ENCODE measurements around the gene CABP2.

CABP2 gene

GRCh38 chr11:67516806-67517205 lies 6.4 kb downstream of the CABP2 start:
- TF ChIP-seq EP300 (IDR thresholded peaks at IDR 0.05; ENCODE audit: borderline replicate concordance) (no peak), TEAD4 (IDR thresholded peaks at IDR 0.05) (no peak), TAF1 (IDR thresholded peaks at IDR 0.05; ENCODE audit: low read depth) (no peak), USF1 (IDR thresholded peaks at IDR 0.05) (no peak), TCF12 (IDR thresholded peaks at IDR 0.05; ENCODE audit: low read depth) (no peak), YY1 (IDR thresholded peaks at IDR 0.05; ENCODE audit: low read depth) (no peak), CEBPB (IDR thresholded peaks at IDR 0.05) (no peak), RAD21 (IDR thresholded peaks at IDR 0.05; ENCODE audit: low read depth) (no peak), EGR1 (IDR thresholded peaks at IDR 0.05) (no peak), REST (IDR thresholded peaks at IDR 0.05; ENCODE audit: low read depth) (no peak)

DNA sequence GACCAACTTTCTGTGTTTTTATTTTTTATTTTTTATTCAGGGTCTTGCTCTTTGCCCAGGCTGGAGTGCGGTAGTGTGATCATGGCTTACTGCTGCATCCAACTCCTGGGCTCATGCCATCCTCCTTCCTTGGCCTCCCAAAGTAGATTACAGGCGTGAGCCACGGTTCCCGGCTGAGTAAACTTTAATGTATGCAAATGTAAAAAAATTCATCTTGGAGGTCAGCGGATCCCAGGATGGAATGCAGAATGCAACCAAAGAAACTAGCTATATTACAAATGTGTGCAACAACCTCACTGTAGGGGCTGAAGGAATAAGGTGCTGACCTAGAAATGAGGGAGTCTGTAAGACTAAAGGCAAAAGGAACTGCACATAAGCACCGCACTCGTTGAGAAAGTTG lies 9.1 kb downstream of the CABP2 start:
- no peak for TF ChIP-seq TAF1 (IDR thresholded peaks at IDR 0.05; ENCODE audit: low read depth)
- TF ChIP-seq EP300 (IDR thresholded peaks at IDR 0.05; ENCODE audit: borderline replicate concordance), result no peak
- TF ChIP-seq YY1 (IDR thresholded peaks at IDR 0.05; ENCODE audit: low read depth), result no peak
- TF ChIP-seq NFIC (IDR thresholded peaks at IDR 0.05), result no peak
- no peak for TF ChIP-seq CREB1 (IDR thresholded peaks at IDR 0.05; ENCODE audit: low read depth)

GRCh38 chr11:67510023-67510345 lies 13.3 kb downstream of the CABP2 start:
- TF ChIP-seq FOXM1 (IDR thresholded peaks at IDR 0.05; ENCODE audit: borderline replicate concordance, low read depth), result no peak
- TF ChIP-seq EP300 (IDR thresholded peaks at IDR 0.05; ENCODE audit: borderline replicate concordance), result no peak
- TF ChIP-seq USF1 (IDR thresholded peaks at IDR 0.05), result no peak
- no peak for TF ChIP-seq RAD21 (IDR thresholded peaks at IDR 0.05; ENCODE audit: low read depth)
- no peak for TF ChIP-seq YY1 (IDR thresholded peaks at IDR 0.05; ENCODE audit: low read depth)
- no peak for TF ChIP-seq CREB1 (IDR thresholded peaks at IDR 0.05; ENCODE audit: low read depth)
- TF ChIP-seq TAF1 (IDR thresholded peaks at IDR 0.05; ENCODE audit: low read depth), result no peak
- TF ChIP-seq CEBPB (IDR thresholded peaks at IDR 0.05), result no peak
- TF ChIP-seq TEAD4 (IDR thresholded peaks at IDR 0.05), result no peak
- no peak for TF ChIP-seq EGR1 (IDR thresholded peaks at IDR 0.05)
- no peak for TF ChIP-seq MAX (IDR thresholded peaks at IDR 0.05)
- TF ChIP-seq ZBTB7A (IDR thresholded peaks at IDR 0.05; ENCODE audit: low read depth), result no peak
- TF ChIP-seq NFIC (IDR thresholded peaks at IDR 0.05), result no peak
- TF ChIP-seq TCF12 (IDR thresholded peaks at IDR 0.05; ENCODE audit: low read depth), result no peak

- no peak for TF ChIP-seq TAF1 (IDR thresholded peaks at IDR 0.05; ENCODE audit: low read depth)
- no peak for TF ChIP-seq REST (IDR thresholded peaks at IDR 0.05; ENCODE audit: low read depth)
- TF ChIP-seq EGR1 (IDR thresholded peaks at IDR 0.05), result no peak
- TF ChIP-seq RAD21 (IDR thresholded peaks at IDR 0.05; ENCODE audit: low read depth), result no peak
- TF ChIP-seq YY1 (IDR thresholded peaks at IDR 0.05; ENCODE audit: low read depth), result peak; percentile 74
- peak; percentile 89 for TF ChIP-seq CREB1 (IDR thresholded peaks at IDR 0.05; ENCODE audit: low read depth)
- no peak; the same call in 1 of the 2 replicates for TF ChIP-seq MAX (IDR thresholded peaks at IDR 0.05)
- peak; percentile 94 for TF ChIP-seq ZBTB7A (IDR thresholded peaks at IDR 0.05; ENCODE audit: low read depth)
- no peak for TF ChIP-seq USF1 (IDR thresholded peaks at IDR 0.05)
- no peak for TF ChIP-seq NFIC (IDR thresholded peaks at IDR 0.05)
- TF ChIP-seq FOXM1 (IDR thresholded peaks at IDR 0.05; ENCODE audit: borderline replicate concordance, low read depth), result peak; percentile 46; the same call in 1 of the 2 replicates
These were observed 14.6 kb downstream of the CABP2 start for GRCh38 chr11:67508486-67509121.

DNA sequence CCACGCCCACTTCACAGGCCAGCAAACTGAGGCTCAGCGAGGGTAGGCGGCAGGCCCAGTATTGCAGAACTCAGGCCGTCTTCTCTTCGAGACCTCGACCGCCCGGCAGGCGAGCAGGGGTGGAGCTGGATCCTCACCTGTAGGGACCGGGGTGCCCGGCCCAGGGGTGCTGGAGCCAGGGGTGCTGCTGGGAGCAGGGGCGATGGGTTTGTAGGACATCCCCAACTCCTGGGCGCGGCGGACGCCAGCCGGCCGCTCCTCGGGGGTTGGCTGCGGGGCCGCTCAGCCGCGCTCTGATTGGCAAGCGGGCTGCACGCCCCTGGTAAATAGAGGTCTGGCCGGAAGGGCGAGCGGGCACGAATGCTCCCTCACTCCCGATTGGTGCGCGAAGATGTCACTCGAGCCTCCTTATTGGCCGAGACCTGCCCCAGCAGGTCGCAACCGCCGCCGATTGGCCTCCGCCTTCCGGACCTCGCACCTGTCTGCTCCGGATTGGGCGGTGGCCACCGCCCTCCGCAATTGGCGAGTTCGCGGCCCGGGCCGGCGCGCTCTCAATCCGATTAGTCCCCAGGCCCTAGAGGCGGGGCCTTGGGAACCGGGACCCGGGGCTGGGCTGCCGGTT lies 15.3 kb downstream of the CABP2 start, which contains the start of gene CDK2AP2:
TSS of gene CDK2AP2 (minus strand) at position 299 of the 622 bp plus-strand sequence. CDS start at position 219, 80 bp downstream.
- TF ChIP-seq TEAD4 (IDR thresholded peaks at IDR 0.05) (0 out of 2 replicates have a peak, but pooled peaks have one; percentile 6), USF1 (IDR thresholded peaks at IDR 0.05) (0 out of 2 replicates have a peak, but pooled peaks have one; percentile 0), REST (IDR thresholded peaks at IDR 0.05; ENCODE audit: low read depth) (no peak), CREB1 (IDR thresholded peaks at IDR 0.05; ENCODE audit: low read depth) (no peak), EP300 (IDR thresholded peaks at IDR 0.05; ENCODE audit: borderline replicate concordance) (no peak), MAX (IDR thresholded peaks at IDR 0.05) (peak; percentile 73), YY1 (IDR thresholded peaks at IDR 0.05; ENCODE audit: low read depth) (no peak), RAD21 (IDR thresholded peaks at IDR 0.05; ENCODE audit: low read depth) (no peak), ZBTB7A (IDR thresholded peaks at IDR 0.05; ENCODE audit: low read depth) (no peak), NFIC (IDR thresholded peaks at IDR 0.05) (no peak), TCF12 (IDR thresholded peaks at IDR 0.05; ENCODE audit: low read depth) (peak; percentile 21; the same call in 1 of the 2 replicates), TAF1 (IDR thresholded peaks at IDR 0.05; ENCODE audit: low read depth) (0 out of 2 replicates have a peak, but pooled peaks have one; percentile 30), EGR1 (IDR thresholded peaks at IDR 0.05) (no peak), FOXM1 (IDR thresholded peaks at IDR 0.05; ENCODE audit: borderline replicate concordance, low read depth) (peak; percentile 78), CEBPB (IDR thresholded peaks at IDR 0.05) (no peak)
